Measurements from ENCODE around the gene BTD.

GRCh38 chr3:15693355-15693754 is 91.8 kb downstream of the BTD start:
- no peak for TF ChIP-seq CTCF (IDR thresholded peaks at IDR 0.05; ENCODE audit: low read depth, low read length)
- TF ChIP-seq POLR2A (IDR thresholded peaks at IDR 0.05; ENCODE audit: extremely low read depth, insufficient read length): no peak
- no peak for TF ChIP-seq MAX (IDR thresholded peaks at IDR 0.05; ENCODE audit: low read depth, low read length)

Measured in NB4 (cell line).